MM.1S (cell line): Measurements from ENCODE around the gene ZYG11A.

Source experiments
- CTCF ChIP-seq: fragments of 300-600 bp; sonication (generic); IDR thresholded peaks from 2 replicates; pipeline ENCODE4 v1.5.1; 2016; ENCODE audit warnings: antibody characterized with exemption, low read length, mixed read lengths
- EZH2 ChIP-seq: fragments of 300-600 bp; sonication (generic); optimal IDR thresholded peaks from 2 replicates; pipeline ENCODE3; 2017; ENCODE audit warnings: low read depth, mild to moderate bottlenecking, antibody characterized with exemption, low read length, mixed read lengths
- EZH2phosphoT487 ChIP-seq: fragments of 300-600 bp; sonication (generic); IDR thresholded peaks from 2 replicates; pipeline ENCODE4 v1.6.1; 2018; ENCODE audit warnings: antibody characterized with exemption, low read length

GRCh38 chr1:52798331-52798730 is 44.2 kb upstream of the ZYG11A start:
- no peak for TF ChIP-seq CTCF
- TF ChIP-seq EZH2, result no peak
- TF ChIP-seq EZH2phosphoT487, result no peak
